GM12875 (cell line): ENCODE data around the gene ACYP2.
"Not testable (repeated sequence)": the region's sequence is repeated elsewhere in the genome, so short reads cannot be mapped to it uniquely, and the experiment has no call there.

Experiments
- H3K4me3 ChIP-seq: one replicate; pipeline ENCODE4 v1.5.1; 2011; ENCODE audit warnings: low read depth, low read length, control low read depth
- TF ChIP-seq, protein P1 (sequence below): IDR thresholded peaks from 2 replicates; pipeline ENCODE4 v1.5.1; 2011; ENCODE audit warnings: low read depth, mild to moderate bottlenecking, control low read depth, inconsistent platforms, low read length, moderate library complexity, borderline replicate concordance; ENCODE audit not compliant: insufficient read depth

Gene ACYP2

DNA sequence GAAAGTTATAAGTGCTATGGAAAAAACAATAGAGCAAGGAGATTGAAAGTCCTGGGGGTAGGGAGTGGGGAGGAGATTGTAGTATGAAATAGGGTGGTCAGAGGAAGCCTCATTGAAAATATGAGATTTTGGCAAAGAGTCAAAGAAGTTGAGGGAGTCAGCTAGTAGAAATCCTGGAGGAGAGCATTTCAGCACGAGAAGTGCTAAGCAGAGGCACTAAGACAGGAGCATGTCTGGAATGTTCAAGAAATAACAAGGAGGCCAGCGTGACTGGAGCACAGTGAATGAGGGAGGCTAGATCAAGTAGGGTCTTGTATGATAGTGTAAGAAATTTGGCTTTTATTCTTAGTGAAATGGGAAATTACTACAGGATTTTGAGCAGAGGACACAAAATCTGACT lies 142.8 kb downstream of the ACYP2 start:
- TF ChIP-seq, protein P1, sequence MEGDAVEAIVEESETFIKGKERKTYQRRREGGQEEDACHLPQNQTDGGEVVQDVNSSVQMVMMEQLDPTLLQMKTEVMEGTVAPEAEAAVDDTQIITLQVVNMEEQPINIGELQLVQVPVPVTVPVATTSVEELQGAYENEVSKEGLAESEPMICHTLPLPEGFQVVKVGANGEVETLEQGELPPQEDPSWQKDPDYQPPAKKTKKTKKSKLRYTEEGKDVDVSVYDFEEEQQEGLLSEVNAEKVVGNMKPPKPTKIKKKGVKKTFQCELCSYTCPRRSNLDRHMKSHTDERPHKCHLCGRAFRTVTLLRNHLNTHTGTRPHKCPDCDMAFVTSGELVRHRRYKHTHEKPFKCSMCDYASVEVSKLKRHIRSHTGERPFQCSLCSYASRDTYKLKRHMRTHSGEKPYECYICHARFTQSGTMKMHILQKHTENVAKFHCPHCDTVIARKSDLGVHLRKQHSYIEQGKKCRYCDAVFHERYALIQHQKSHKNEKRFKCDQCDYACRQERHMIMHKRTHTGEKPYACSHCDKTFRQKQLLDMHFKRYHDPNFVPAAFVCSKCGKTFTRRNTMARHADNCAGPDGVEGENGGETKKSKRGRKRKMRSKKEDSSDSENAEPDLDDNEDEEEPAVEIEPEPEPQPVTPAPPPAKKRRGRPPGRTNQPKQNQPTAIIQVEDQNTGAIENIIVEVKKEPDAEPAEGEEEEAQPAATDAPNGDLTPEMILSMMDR = no peak
- H3K4me3 ChIP-seq = no peak overlapping the region

GRCh38 chr2:54259413-54260240 lies 144.2 kb downstream of the ACYP2 start:
- no peak overlapping the region for H3K4me3 ChIP-seq
- TF ChIP-seq, protein P1 = no peak

DNA sequence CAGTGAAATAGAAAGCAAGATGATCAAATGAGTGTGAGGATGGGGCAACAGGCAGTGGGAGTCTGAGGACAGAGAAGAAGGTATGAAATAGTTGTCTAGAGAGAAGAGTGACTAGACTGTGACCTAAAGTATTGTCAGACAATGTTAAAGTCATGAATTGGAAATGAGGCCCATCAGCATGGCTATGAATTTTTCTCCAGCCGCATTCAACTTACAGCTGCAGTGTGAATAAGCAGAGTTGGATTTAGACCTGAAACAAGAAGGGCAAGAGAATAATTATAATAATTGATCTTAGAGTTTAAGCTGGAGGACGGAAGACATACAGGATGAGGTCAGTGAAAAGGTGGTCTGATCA lies 144.8 kb downstream of the ACYP2 start:
- TF ChIP-seq, protein P1 = no peak
- H3K4me3 ChIP-seq = no peak overlapping the region

- TF ChIP-seq, protein P1 = no peak
- H3K4me3 ChIP-seq = no peak overlapping the region
These were observed 146.1 kb downstream of the ACYP2 start for GRCh38 chr2:54261537-54261936.

DNA sequence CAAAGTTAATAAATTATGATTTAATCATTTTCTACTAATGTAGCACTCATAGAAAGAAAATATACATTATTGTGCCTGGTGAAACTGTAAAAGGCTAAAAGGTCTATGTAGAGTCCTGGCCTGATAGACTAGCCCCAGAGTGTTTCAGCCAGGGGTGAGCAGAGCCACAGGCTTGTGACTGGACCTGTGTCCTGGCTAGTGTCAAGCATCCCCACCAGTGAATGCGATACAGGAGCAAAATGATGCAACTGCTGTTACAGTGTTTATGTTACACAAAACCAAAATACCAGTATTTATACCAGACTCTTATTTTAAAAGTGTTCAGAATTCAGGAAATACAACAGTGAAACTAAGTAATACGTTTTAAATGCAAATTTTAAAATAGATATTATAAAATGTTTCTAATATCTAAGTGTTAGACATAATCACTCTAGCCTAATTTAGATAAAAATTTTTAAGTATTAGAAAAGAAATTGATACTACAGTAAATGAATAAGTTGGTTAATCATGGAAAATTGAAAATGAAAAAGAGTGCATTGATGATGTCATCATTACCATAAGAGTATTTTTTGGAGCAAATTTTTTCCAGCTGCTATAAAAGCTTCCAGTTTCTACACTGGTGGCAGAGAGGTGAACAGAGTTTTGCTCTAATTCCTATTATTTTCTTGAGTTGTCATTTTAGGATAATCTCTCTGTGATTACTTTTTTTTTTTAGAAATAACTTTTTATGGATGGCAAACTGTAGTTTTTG lies 146.8 kb downstream of the ACYP2 start:
- H3K4me3 ChIP-seq = no peak overlapping the region
- TF ChIP-seq, protein P1 = no peak

DNA sequence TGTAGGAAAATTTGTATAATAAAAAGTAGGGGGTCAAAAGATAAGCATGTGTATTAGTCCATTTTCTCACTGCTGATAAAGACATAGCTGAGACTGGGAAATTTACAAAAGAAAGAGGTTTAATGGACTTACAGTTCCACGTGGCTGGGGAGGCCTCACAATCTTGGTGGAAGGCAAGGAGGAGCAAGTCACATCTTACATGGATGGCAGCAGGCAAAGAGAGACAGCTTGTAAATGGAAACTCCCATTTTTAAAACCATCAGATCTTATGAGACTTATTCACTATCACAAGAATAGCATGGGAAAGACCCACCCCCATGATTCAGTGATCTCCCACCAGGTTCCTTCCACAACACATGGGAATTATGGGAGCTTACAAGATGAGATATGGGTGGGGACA lies 149.7 kb downstream of the ACYP2 start:
- H3K4me3 ChIP-seq = not testable (repeated sequence)

DNA sequence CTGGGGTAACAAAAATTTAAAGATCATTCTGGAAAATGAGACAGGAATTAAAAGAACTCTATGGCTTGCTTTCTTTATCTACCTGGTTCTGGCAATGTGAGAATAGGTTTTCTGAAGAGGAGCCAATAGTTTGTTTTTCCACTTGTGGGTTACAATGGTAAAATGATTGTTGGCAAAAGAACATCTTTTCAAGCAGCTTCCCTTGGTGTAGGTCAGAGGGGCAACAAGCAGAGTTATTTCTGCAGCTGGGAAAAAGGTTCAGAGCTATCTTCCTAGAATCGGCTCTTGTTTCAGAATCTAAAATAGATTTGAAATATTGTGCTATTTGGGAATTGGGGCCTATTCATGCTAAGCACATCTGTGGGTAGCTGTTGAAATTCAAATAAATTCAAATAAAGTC lies 152.2 kb downstream of the ACYP2 start:
- TF ChIP-seq, protein P1 = no peak
- no peak overlapping the region for H3K4me3 ChIP-seq
